Activated T-cell treated with anti-CD3 and anti-CD28 coated beads for 1 hour (primary cell): ENCODE measurements around the gene GPAT3.

Experiments used
- DNase-seq: peaks from one replicate; pipeline ENCODE4 v3.0.0-alpha.2; 2020; ENCODE audit warnings: low read depth

Gene GPAT3

DNA sequence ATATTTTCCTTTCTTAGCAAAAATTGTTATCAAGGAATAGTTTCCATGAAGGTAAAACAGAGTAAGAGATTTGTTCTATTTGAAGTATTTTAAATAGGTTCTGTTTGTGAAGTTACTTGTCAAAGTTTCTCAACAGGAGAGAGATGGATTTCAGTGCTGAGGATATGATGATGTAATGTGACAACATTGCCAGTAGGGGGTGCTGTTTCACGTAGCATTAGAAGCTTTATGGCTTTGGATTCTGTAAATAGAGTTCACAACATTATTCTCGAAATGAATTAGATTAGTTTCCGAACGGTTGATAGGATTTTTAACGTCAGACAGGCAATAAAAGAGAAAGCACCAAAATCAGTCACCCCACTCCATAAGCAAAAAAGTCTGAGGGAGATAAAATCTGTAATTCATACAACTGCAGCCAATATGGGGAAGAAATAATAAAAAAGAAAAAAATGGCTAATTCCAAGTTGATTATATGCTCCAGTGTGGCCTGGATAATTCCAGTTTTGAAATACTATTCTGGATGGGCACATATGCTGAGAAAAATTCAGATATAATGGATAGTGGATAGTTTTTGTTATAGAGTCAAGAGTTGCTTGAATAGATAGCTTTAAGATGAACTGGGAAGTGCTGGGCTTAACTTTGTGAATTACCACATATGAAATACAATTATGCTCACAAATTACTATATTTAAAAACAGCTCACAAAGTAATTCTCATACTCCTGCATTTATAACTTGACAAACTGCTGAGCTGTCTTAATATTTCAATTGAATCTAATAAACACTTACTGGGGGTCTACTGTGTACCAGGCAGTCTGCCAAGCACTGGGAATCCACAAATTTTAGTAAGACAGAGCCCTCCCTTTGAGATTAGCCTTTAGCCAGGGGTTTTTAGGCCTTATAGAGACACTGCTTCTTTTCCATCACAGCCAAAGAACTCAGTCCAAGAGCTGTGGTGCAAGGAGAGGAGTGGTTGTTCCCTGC, 109.1 kb downstream of the GPAT3 start:
- DNase-seq, result peak; percentile 8

DNA sequence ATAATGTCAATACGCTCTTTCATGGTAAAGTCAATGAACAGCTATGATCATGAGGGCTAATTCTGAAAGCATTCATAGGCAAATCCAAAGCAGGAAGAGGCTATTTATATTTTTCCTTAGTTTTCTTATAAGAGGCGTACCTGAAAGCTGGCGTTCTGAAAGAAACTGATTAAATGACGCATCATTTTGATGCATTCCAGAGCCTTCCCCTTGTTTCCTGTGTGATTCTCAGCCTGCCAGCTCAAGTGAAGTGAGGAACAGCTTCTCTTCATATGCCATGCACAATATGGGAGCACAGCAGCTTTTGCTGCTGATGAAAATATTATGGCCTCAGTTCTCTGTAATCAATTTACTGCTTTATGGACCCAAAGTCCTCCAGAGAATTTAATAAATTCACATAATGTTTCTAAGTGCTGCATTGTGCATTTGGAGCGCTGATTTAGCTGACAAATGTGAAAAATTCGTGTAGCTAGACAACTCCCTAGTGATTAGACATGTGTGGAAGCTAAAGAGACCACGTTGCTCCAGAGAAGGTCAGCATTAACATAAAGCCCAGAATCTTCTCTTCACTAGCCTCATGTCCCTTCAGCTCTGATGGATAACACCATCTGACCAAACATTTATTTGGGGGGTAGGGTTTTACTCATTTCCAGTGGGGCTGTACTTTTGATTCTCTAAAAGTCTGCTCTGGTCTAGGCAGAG, 110.8 kb downstream of the GPAT3 start:
- no peak for DNase-seq

DNA sequence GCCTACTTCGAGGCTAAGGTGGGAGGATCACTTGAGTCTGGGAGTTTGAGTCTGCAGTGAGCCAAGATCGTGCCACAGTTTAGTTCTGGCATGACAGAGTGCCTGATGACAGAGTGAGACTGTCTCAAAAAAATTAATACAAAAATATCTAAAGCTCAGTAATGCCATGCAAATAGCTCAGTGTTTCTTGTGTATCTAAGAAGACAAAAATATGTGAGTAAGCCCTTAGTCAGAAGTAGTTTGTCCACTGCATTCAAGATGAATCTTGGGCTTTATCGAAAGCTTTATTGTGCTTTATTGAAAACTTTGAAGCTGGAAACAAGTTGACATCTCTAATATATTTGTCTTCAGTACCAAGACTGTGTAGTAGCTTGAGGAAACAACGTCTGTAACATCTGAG, 115.9 kb downstream of the GPAT3 start:
- no peak for DNase-seq
